GM12878 (cell line): Measurements from ENCODE around the gene IKZF1. TPM values are rescaled to one million over a fixed set of nuclear protein-coding genes. Genes with fewer than 3 reads are reported as not detected.

ENCODE experiments used
- BACH1 ChIP-seq: fragments of 450-650 bp; IDR thresholded peaks from 2 replicates; pipeline ENCODE4 v1.6.1; 2017; ENCODE audit warnings: mild to moderate bottlenecking, borderline replicate concordance
- CBX5 ChIP-seq: sonication (generic); IDR thresholded peaks from 2 replicates; pipeline ENCODE4 v1.6.1; 2016; ENCODE audit warnings: low read depth, moderate library complexity, mild to moderate bottlenecking, inconsistent platforms
- CEBPZ ChIP-seq: fragments of 150-350 bp; IDR thresholded peaks from 2 replicates; pipeline ENCODE4 v1.6.1; 2016; ENCODE audit warnings: low read depth, low read length
- CREB1 ChIP-seq: IDR thresholded peaks from 2 replicates; pipeline ENCODE4 v1.6.1; 2012; ENCODE audit warnings: low read depth, mild to moderate bottlenecking, inconsistent platforms
- DPF2 ChIP-seq: fragments of 450-650 bp; IDR thresholded peaks from 2 replicates; pipeline ENCODE4 v1.6.1; 2017; ENCODE audit warnings: mild to moderate bottlenecking
- E4F1 ChIP-seq: fragments of 450-650 bp; IDR thresholded peaks from 2 replicates; pipeline ENCODE4 v1.6.1; 2018; ENCODE audit warnings: borderline replicate concordance, mild to moderate bottlenecking; ENCODE audit not compliant: partially characterized antibody
- EED ChIP-seq: sonication (generic); IDR thresholded peaks from 2 replicates; pipeline ENCODE4 v1.6.1; 2016; ENCODE audit warnings: antibody characterized with exemption, low read depth
- IKZF2 ChIP-seq, 2 experiments: fragments of 450-650 bp; IDR thresholded peaks; 2 replicates each; pipeline ENCODE4 v1.6.1; 2017; ENCODE audit warnings: mild to moderate bottlenecking in 2 of 2, moderate library complexity in 2 of 2
- KLF5 ChIP-seq: fragments of 450-650 bp; IDR thresholded peaks from 2 replicates; pipeline ENCODE4 v1.6.1; 2014; ENCODE audit warnings: mild to moderate bottlenecking; ENCODE audit not compliant: partially characterized antibody
- MAX ChIP-seq: IDR thresholded peaks from 2 replicates; pipeline ENCODE4 v1.6.1; 2012; ENCODE audit warnings: low read depth, low read length, improper control_type of control experiment
- MLLT1 ChIP-seq: fragments of 450-650 bp; IDR thresholded peaks from 2 replicates; pipeline ENCODE4 v1.6.1; 2016; ENCODE audit warnings: mild to moderate bottlenecking
- MXI1 ChIP-seq: fragments of 150-350 bp; IDR thresholded peaks from 2 replicates; pipeline ENCODE4 v1.6.1; 2011; ENCODE audit warnings: low read depth, mild to moderate bottlenecking, inconsistent platforms, low read length, improper control_type of control experiment
- NFIC ChIP-seq: IDR thresholded peaks from 2 replicates; pipeline ENCODE4 v1.6.1; 2012; ENCODE audit warnings: low read depth, mild to moderate bottlenecking, inconsistent platforms, low read length, moderate library complexity
- NR2C2 ChIP-seq: IDR thresholded peaks from 2 replicates; pipeline ENCODE4 v1.6.1; 2011; ENCODE audit warnings: borderline replicate concordance, low read depth; ENCODE audit not compliant: control insufficient read depth, insufficient read length
- POLR2A ChIP-seq: IDR thresholded peaks from 2 replicates; pipeline ENCODE4 v1.6.1; 2011; ENCODE audit warnings: low read depth, mild to moderate bottlenecking, low read length
- POLR2AphosphoS5 ChIP-seq: IDR thresholded peaks from 2 replicates; pipeline ENCODE4 v1.6.1; 2011; ENCODE audit warnings: mild to moderate bottlenecking, low read length, inconsistent platforms
- POU2F2 ChIP-seq: IDR thresholded peaks from 3 replicates; pipeline ENCODE4 v1.6.1; 2011; ENCODE audit warnings: low read depth, mild to moderate bottlenecking, low read length, borderline replicate concordance
- SIN3A ChIP-seq: IDR thresholded peaks from 2 replicates; pipeline ENCODE4 v1.6.1; 2012; ENCODE audit warnings: low read depth, low read length, improper control_type of control experiment
- SMAD1 ChIP-seq: fragments of 450-650 bp; IDR thresholded peaks from 2 replicates; pipeline ENCODE4 v1.6.1; 2018; ENCODE audit warnings: mild to moderate bottlenecking, low read depth; ENCODE audit not compliant: partially characterized antibody
- SP1 ChIP-seq: IDR thresholded peaks from one replicate; pipeline ENCODE4 v1.6.1; 2011; ENCODE audit warnings: low read depth, low read length
- SPI1 ChIP-seq: IDR thresholded peaks from 2 replicates; pipeline ENCODE4 v1.6.1; 2011; ENCODE audit warnings: low read depth, mild to moderate bottlenecking, low read length, moderate library complexity, borderline replicate concordance; ENCODE audit not compliant: insufficient read depth
- TCF12 ChIP-seq: IDR thresholded peaks from 2 replicates; pipeline ENCODE4 v1.6.1; 2011; ENCODE audit warnings: low read depth, mild to moderate bottlenecking, low read length
- USF2 ChIP-seq: IDR thresholded peaks from 2 replicates; pipeline ENCODE4 v1.6.1; 2011; ENCODE audit warnings: low read depth, low read length, improper control_type of control experiment, borderline replicate concordance
- ZBED1 ChIP-seq: IDR thresholded peaks from 2 replicates; pipeline ENCODE4 v1.6.1; 2016; ENCODE audit warnings: borderline replicate concordance
- ZNF24 ChIP-seq: fragments of 450-650 bp; IDR thresholded peaks from 2 replicates; pipeline ENCODE4 v1.6.1; 2017; ENCODE audit warnings: antibody characterized with exemption, mild to moderate bottlenecking
- polyA plus RNA-seq, 11 experiments: library from polyadenylated mRNA; depleted of rRNA in 4 of 11; unstranded in 6 of 11; stranded (reverse) in 5 of 11; fragments of >200 nt; fragmentation: Nextera tagmentation in 4 of 11; fragmentation: Illumina TruSeq in 1 of 11; extraction: Ambion mirVana in 4 of 11; extraction: Trizol in 1 of 11; gene quantifications; 1 replicate in 1 of 11; 2 replicates in 10 of 11; pipeline versions ENCODE4 v1.2.1 to v1.2.3, GENCODE V29; 2011 to 2016; ENCODE audit warnings: inconsistent platforms in 2 of 11, missing spikeins in 2 of 11, low read depth in 1 of 11
- total RNA-seq, 4 experiments: library from RNA; depleted of rRNA in 3 of 4; stranded (reverse); fragments of >200 nt in 3 of 4; fragmentation: Illumina TruSeq in 1 of 4; extraction: Trizol in 1 of 4; gene quantifications; 2 replicates each; pipeline versions ENCODE4 v1.2.1 to v1.2.3, GENCODE V29; 2013 to 2021

Gene IKZF1
- total and polyA plus RNA-seq, 10 of the 15 experiments (the other 5 are each of a cell fraction or from before 2014, with no cell fraction given), result 27.2 to 125 (median 71.6) TPM

- no peak for TF ChIP-seq E4F1
- TF ChIP-seq ZNF24, result no peak
- no peak for TF ChIP-seq POLR2A
- no peak for TF ChIP-seq SIN3A
- peak; percentile 97 for TF ChIP-seq SPI1
- TF ChIP-seq CREB1, result 0 out of 2 replicates have a peak, but pooled peaks have one; percentile 22
- TF ChIP-seq EED, result peak; percentile 79
- TF ChIP-seq KLF5, result no peak
- peak; percentile 54; the same call in 1 of the 3 replicates for TF ChIP-seq POU2F2
- TF ChIP-seq MXI1, result no peak
- TF ChIP-seq NR2C2, result no peak
- TF ChIP-seq MLLT1, result 0 out of 2 replicates have a peak, but pooled peaks have one; percentile 16
- peak; percentile 70; the same call in 1 of the 2 replicates for TF ChIP-seq TCF12
- TF ChIP-seq CEBPZ, result no peak
- 0 out of 2 replicates have a peak, but pooled peaks have one; percentile 43 for TF ChIP-seq ZBED1
- no peak for TF ChIP-seq CBX5
- TF ChIP-seq POLR2AphosphoS5, result no peak
- TF ChIP-seq USF2, result no peak
- no peak for TF ChIP-seq SMAD1
- no peak for TF ChIP-seq MAX
- peak; percentile 72; the same call in 1 of the 2 replicates for TF ChIP-seq BACH1
- TF ChIP-seq NFIC, result peak; percentile 66; the same call in 1 of the 2 replicates
- peak; percentile 85 for TF ChIP-seq DPF2
- no peak for TF ChIP-seq SP1
- TF ChIP-seq IKZF2 (IDR thresholded peaks at IDR 0.05), result peak; percentile 84 to 86
Measured at GRCh38 chr7:50327443-50327842, 22.9 kb downstream of the IKZF1 start (continued).
